ENCODE results near the gene TRNP1.
A peak's percentile ranks its signal among the peaks of the same experiment; 100 is the strongest.

TRNP1 gene

GRCh38 chr1:27044613-27045151 is 51.2 kb downstream of the TRNP1 start:
- Mint-ChIP-seq H3K27ac (no peak overlapping the region), H3K36me3 (ENCODE audit: low read depth) (no peaks in the 10 kb centered on the region), H3K27me3 (ENCODE audit: low read depth, poor library complexity) (peaks cover 13% of the 10 kb centered on the region), H3K9me3 (no peaks in the 10 kb centered on the region), H3K4me3 (no peak overlapping the region), H3K4me1 (peaks cover 52% of the 10 kb centered on the region)
- DNase-seq, result peak; percentile 97
- TF ChIP-seq CTCF (IDR thresholded peaks at IDR 0.05), result peak; percentile 99

- Mint-ChIP-seq H3K36me3 (ENCODE audit: low read depth) (no peaks in the 10 kb centered on the region), H3K4me3 (peak overlapping the region; percentile 18), H3K4me1 (peaks cover 42% of the 10 kb centered on the region), H3K27ac (peak overlapping the region; percentile 12), H3K27me3 (ENCODE audit: low read depth, poor library complexity) (peaks cover 13% of the 10 kb centered on the region), H3K9me3 (no peaks in the 10 kb centered on the region)
- DNase-seq, result peak; percentile 89
- TF ChIP-seq CTCF (IDR thresholded peaks at IDR 0.05), result peak; percentile 85
These were observed 52.6 kb downstream of the TRNP1 start for GRCh38 chr1:27045973-27046558.

- peaks cover 13% of the 10 kb centered on the region for H3K27me3 Mint-ChIP-seq (ENCODE audit: low read depth, poor library complexity)
- no peaks in the 10 kb centered on the region for H3K36me3 Mint-ChIP-seq (ENCODE audit: low read depth)
- peaks cover 39% of the 10 kb centered on the region for H3K4me1 Mint-ChIP-seq
- H3K27ac Mint-ChIP-seq, result no peak overlapping the region
- no peaks in the 10 kb centered on the region for H3K9me3 Mint-ChIP-seq
- H3K4me3 Mint-ChIP-seq, result no peak overlapping the region
- no peak for DNase-seq
- TF ChIP-seq CTCF (IDR thresholded peaks at IDR 0.05), result no peak
These were observed 54.4 kb downstream of the TRNP1 start for GRCh38 chr1:27047914-27048313.

- no peak for DNase-seq
- H3K27ac Mint-ChIP-seq, result no peak overlapping the region
- no peaks in the 10 kb centered on the region for H3K36me3 Mint-ChIP-seq (ENCODE audit: low read depth)
- TF ChIP-seq CTCF (IDR thresholded peaks at IDR 0.05), result no peak
- H3K4me1 Mint-ChIP-seq, result peaks cover 39% of the 10 kb centered on the region
- no peak overlapping the region for H3K4me3 Mint-ChIP-seq
- H3K27me3 Mint-ChIP-seq (ENCODE audit: low read depth, poor library complexity), result peaks cover 9% of the 10 kb centered on the region
- no peaks in the 10 kb centered on the region for H3K9me3 Mint-ChIP-seq
These were observed 55.6 kb downstream of the TRNP1 start for GRCh38 chr1:27049100-27049499.

GRCh38 chr1:27049607-27050006 is 56.1 kb downstream of the TRNP1 start:
- no peaks in the 10 kb centered on the region for H3K9me3 Mint-ChIP-seq
- no peak overlapping the region for H3K27ac Mint-ChIP-seq
- H3K4me3 Mint-ChIP-seq, result no peak overlapping the region
- DNase-seq, result no peak
- H3K27me3 Mint-ChIP-seq (ENCODE audit: low read depth, poor library complexity), result peaks cover 7% of the 10 kb centered on the region
- no peak for TF ChIP-seq CTCF (IDR thresholded peaks at IDR 0.05)
- H3K36me3 Mint-ChIP-seq (ENCODE audit: low read depth), result no peaks in the 10 kb centered on the region
- H3K4me1 Mint-ChIP-seq, result peaks cover 37% of the 10 kb centered on the region

Data from nephron progenitor cell (in vitro differentiated cells).